Astrocyte of the spinal cord (primary cell): ENCODE results near the gene MMP20.

Experiments used
- DNase-seq: peaks from one replicate; pipeline ENCODE4 v3.0.0; 2011; ENCODE audit warnings: low read depth, low spot score
- H3K4me3 ChIP-seq: 2 replicates; pipeline ENCODE4 v1.5.1; 2011; ENCODE audit warnings: low read depth, mild to moderate bottlenecking, low read length, moderate library complexity
- CTCF ChIP-seq: IDR thresholded peaks from 2 replicates; pipeline ENCODE4 v1.5.1; 2012; ENCODE audit warnings: low read depth, mild to moderate bottlenecking, low read length, inconsistent platforms
- in situ Hi-C: cut with HindIII; loops from 2 replicates; pipeline ENCODE4 v1.10.0; 2017; ENCODE audit warnings: low sequenced_read_pairs

The MMP20 gene

DNA sequence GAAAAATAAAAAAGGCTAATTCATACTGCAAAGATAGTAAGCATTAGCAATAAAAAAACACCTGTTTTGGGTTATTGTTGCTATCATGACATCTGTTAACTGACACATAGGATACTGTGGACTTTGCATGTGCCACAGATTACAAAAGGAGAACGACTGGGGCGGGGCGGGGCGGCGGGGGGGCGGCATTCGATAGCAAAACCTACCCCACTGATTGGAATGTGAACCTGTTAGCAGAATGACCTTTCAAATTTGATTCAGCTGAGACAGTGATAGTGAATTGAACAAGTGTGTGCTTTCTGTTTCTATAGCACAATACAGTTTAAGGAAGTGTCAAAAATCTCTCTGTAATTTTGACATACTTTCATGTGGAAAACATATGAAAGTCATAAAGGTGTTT is 14.9 kb downstream of the MMP20 start:
- no peak overlapping the region for H3K4me3 ChIP-seq
- in situ Hi-C loops, result no loop called here
- DNase-seq, result no peak
- TF ChIP-seq CTCF, result no peak

DNA sequence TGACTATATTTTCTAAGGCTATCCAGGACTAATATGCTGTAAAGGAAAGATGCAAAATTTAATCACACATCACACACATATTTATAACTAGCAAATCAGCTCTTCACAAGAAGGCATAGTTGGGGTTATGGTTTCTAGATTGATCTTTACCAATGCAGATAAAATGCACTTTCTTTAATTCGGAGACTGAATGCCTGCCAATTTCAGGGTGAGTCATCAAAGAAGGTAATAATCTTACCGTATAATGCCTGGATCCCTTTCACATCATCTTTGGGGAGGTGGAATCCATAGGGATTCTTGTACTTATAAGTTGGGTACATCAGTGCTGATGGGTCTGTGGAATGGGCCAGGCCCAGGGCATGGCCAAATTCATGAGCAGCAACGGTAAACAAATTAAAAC is 16.4 kb downstream of the MMP20 start:
- TF ChIP-seq CTCF, result no peak
- in situ Hi-C loops, result no loop called here

DNA sequence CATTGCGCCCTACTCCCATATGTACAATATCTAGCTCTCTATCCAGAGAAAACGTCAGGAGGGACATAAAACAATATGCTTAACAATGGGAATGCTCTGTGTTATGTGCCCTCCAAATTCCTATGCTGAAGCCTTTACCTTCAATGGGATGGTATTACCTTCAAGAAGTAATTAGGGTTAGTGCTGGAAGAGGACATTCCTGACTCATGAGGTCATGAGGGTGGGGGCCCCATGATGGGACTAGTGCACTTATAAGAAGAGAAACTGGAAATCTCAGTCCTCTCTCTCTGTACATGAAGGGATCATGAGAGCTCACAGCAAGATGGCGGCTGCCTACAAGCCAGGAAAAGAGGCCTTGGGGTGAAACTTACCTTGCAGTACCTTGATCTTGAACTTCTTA is 20.3 kb downstream of the MMP20 start:
- H3K4me3 ChIP-seq, result no peak overlapping the region
- in situ Hi-C loops, result no loop called here
- no peak for TF ChIP-seq CTCF
- no peak for DNase-seq

More for the DNA sequence above, 16.4 kb downstream of the MMP20 start:
- no peak for DNase-seq
- H3K4me3 ChIP-seq, result no peak overlapping the region

GRCh38 chr11:102604011-102604410 is 21.1 kb downstream of the MMP20 start:
- TF ChIP-seq CTCF, result no peak
- H3K4me3 ChIP-seq, result no peak overlapping the region
- DNase-seq, result no peak
- in situ Hi-C loops, result no loop called here

DNA sequence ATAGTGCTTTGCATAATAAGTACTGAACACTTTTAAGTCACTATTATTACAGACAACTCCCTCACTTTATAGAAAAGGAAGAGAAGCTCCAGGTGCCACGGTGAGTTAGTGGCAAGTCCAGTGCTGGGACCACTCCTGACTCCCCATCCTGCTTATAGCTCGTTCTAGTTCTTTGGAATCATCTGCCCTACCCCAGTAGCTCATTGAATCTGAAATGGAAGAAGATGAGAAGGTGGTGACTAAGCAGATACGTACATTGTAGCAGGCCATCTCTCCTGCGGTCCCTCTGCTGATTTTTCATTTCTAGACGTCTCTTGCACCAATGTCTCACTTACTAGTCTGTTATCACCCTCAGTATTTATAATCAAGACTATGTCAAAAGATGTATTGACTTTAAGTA is 21.6 kb downstream of the MMP20 start:
- in situ Hi-C loops, result no loop called here
- no peak overlapping the region for H3K4me3 ChIP-seq

DNA sequence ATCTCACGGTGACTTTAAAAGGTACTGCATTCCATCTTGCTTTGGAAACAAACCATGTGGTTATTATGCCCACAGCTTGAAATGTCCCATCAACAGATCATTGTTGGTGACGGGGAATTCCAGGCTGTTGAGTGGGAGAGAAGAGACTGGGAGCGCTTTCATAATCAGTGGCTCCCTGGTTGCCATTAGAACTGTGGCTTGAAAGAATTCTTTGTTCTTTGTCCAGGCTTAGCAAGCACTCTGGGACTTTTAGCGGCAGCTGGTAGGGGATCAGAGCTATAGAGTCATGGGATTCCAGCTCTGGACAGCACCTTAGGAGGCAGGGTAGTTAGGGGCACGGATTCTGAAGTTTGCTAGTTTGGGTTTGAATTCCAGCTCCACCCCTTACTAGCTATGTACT is 22.0 kb downstream of the MMP20 start:
- TF ChIP-seq CTCF, result no peak
- in situ Hi-C loops, result no loop called here
- no peak overlapping the region for H3K4me3 ChIP-seq
- peak; percentile 85 for DNase-seq

More for the DNA sequence above, 21.6 kb downstream of the MMP20 start:
- DNase-seq, result no peak
- TF ChIP-seq CTCF, result no peak

GRCh38 chr11:102600666-102601065 is 24.5 kb downstream of the MMP20 start:
- in situ Hi-C loops, result no loop called here
- no peak for TF ChIP-seq CTCF
- DNase-seq, result no peak
- no peak overlapping the region for H3K4me3 ChIP-seq
